IMR-90 (cell line): ENCODE results near the gene ATP6V1D. TPM values are rescaled to one million over a fixed set of nuclear protein-coding genes. Genes with fewer than 3 reads are reported as not detected.

Experiments used
- ATAC-seq: fragments of 200-7000 bp; cut with Tn5 transposase; 2 replicates; pipeline ENCODE4 v1.9.1; 2020; ENCODE audit warnings: low read depth, mild to moderate bottlenecking, moderate library complexity
- BruUV-seq: library from RNA; stranded (reverse); fragments of 400-500 nt; replicated peaks from 2 replicates; lab custom pipeline; 2021; lab: Mats Ljungman, UMichigan
- CTCF ChIA-PET: fragments of 300-600 bp; formaldehyde crosslinking; extraction: SDS; loops from one replicate; lab custom pipeline; 2021; ENCODE audit warnings: antibody characterized with exemption; lab: Yijun Ruan, JAX
- POLR2A ChIA-PET: fragments of 300-600 bp; sonication (Branson Sonifier 250); formaldehyde crosslinking; loops from one replicate; lab custom pipeline; 2022; ENCODE audit warnings: antibody characterized with exemption; ENCODE audit not compliant: unreplicated experiment; lab: Charles Lee
- DNase-seq: peaks from one replicate; pipeline ENCODE4 v3.0.0; 2013
- H2AFZ ChIP-seq: replicated peaks from 2 replicates; pipeline ENCODE3; 2013; ENCODE audit warnings: low read length, mild to moderate bottlenecking; ENCODE audit not compliant: poor library complexity
- H2AK5ac ChIP-seq: 2 replicates; pipeline ENCODE4 v1.6.1; 2013; ENCODE audit warnings: low read depth, low read length, inconsistent platforms
- H2AK9ac ChIP-seq: replicated peaks from 2 replicates; pipeline ENCODE3; 2013; ENCODE audit warnings: mild to moderate bottlenecking, low read depth, low read length, moderate library complexity; ENCODE audit not compliant: poor library complexity
- H2BK120ac ChIP-seq: 2 replicates; pipeline ENCODE4 v1.6.1; 2013; ENCODE audit warnings: low read depth, low read length, inconsistent platforms
- H2BK15ac ChIP-seq: 3 replicates; pipeline ENCODE4 v1.6.1; 2013; ENCODE audit warnings: low read depth, low read length, inconsistent platforms
- H2BK20ac ChIP-seq: 2 replicates; pipeline ENCODE4 v1.6.1; 2013; ENCODE audit warnings: low read depth, mild to moderate bottlenecking, inconsistent platforms, low read length, moderate library complexity
- H2BK5ac ChIP-seq: 2 replicates; pipeline ENCODE4 v1.6.1; 2013; ENCODE audit warnings: mild to moderate bottlenecking, low read depth, low read length, inconsistent platforms; ENCODE audit not compliant: poor library complexity, severe bottlenecking
- H3K14ac ChIP-seq: replicated peaks from 2 replicates; pipeline ENCODE4 v1.6.1; 2013; ENCODE audit warnings: low read depth, low read length, inconsistent platforms
- H3K18ac ChIP-seq: 2 replicates; pipeline ENCODE4 v1.6.1; 2013; ENCODE audit warnings: low read depth, low read length, control low read depth
- H3K23ac ChIP-seq: 2 replicates; pipeline ENCODE4 v1.6.1; 2013; ENCODE audit warnings: low read depth, low read length, inconsistent platforms
- H3K27ac ChIP-seq: 2 replicates; pipeline ENCODE4 v1.5.1; 2013; ENCODE audit warnings: mild to moderate bottlenecking, control low read depth, low read length; ENCODE audit not compliant: insufficient read depth
- H3K27me3 ChIP-seq: 2 replicates; pipeline ENCODE4 v1.6.1; 2013; ENCODE audit warnings: low read length; ENCODE audit not compliant: control insufficient read depth, insufficient read depth
- H3K36me3 ChIP-seq: 2 replicates; pipeline ENCODE4 v1.6.1; 2013; ENCODE audit warnings: low read length, mixed read lengths; ENCODE audit not compliant: control insufficient read depth, insufficient read depth
- H3K4ac ChIP-seq: 2 replicates; pipeline ENCODE4 v1.6.1; 2013; ENCODE audit warnings: low read depth, low read length, inconsistent platforms
- H3K4me1 ChIP-seq: 2 replicates; pipeline ENCODE4 v1.6.1; 2013; ENCODE audit warnings: low read length, mixed read lengths; ENCODE audit not compliant: control insufficient read depth, insufficient read depth
- H3K4me2 ChIP-seq: 2 replicates; pipeline ENCODE4 v1.6.1; 2013; ENCODE audit warnings: low read depth, mild to moderate bottlenecking, control low read depth, low read length, moderate library complexity
- H3K4me3 ChIP-seq: 2 replicates; pipeline ENCODE4 v1.5.1; 2013; ENCODE audit warnings: low read depth, mild to moderate bottlenecking, control low read depth, low read length, moderate library complexity; ENCODE audit not compliant: insufficient read depth
- H3K56ac ChIP-seq: 2 replicates; pipeline ENCODE4 v1.6.1; 2013; ENCODE audit warnings: low read length, inconsistent platforms; ENCODE audit not compliant: insufficient read depth; ENCODE audit errors: extremely low read depth
- H3K79me1 ChIP-seq, 2 experiments: 2 replicates each; pipeline ENCODE4 v1.6.1; 2013; ENCODE audit warnings: low read length in 2 of 2, inconsistent platforms in 1 of 2, low read depth in 1 of 2
- H3K9ac ChIP-seq: 2 replicates; pipeline ENCODE4 v1.6.1; 2013; ENCODE audit warnings: low read depth, low read length, control low read depth
- H3K9me1 ChIP-seq: 2 replicates; pipeline ENCODE4 v1.6.1; 2013; ENCODE audit warnings: low read length, inconsistent platforms; ENCODE audit not compliant: insufficient read depth
- H3K9me3 ChIP-seq: 2 replicates; pipeline ENCODE4 v1.6.1; 2013; ENCODE audit warnings: low read length; ENCODE audit not compliant: control insufficient read depth, insufficient read depth
- H4K20me1 ChIP-seq: 2 replicates; pipeline ENCODE4 v1.6.1; 2013; ENCODE audit warnings: low read length, inconsistent platforms; ENCODE audit not compliant: insufficient read depth
- H4K5ac ChIP-seq: 2 replicates; pipeline ENCODE4 v1.6.1; 2013; ENCODE audit warnings: mild to moderate bottlenecking, low read depth, low read length, control low read depth
- H4K8ac ChIP-seq, 2 experiments: 2 replicates each; pipeline ENCODE4 v1.6.1; 2013; ENCODE audit warnings: low read depth in 2 of 2, low read length in 2 of 2, control low read depth in 1 of 2, inconsistent platforms in 1 of 2
- H4K91ac ChIP-seq: 2 replicates; pipeline ENCODE4 v1.6.1; 2013; ENCODE audit warnings: low read depth, low read length, inconsistent platforms; ENCODE audit not compliant: insufficient read depth
- CTCF ChIP-seq: conservative IDR thresholded peaks from 2 replicates; pipeline ENCODE4 v1.5.1; 2012; ENCODE audit warnings: mild to moderate bottlenecking, low read depth, low read length, improper control_type of control experiment
- RAD21 ChIP-seq: IDR thresholded peaks from 2 replicates; pipeline ENCODE4 v1.6.1; 2012; ENCODE audit warnings: low read length, improper control_type of control experiment
- RFX5 ChIP-seq: IDR thresholded peaks from 2 replicates; pipeline ENCODE4 v1.8.0; 2012; ENCODE audit warnings: low read depth, mild to moderate bottlenecking, low read length, moderate library complexity
- WGBS, 2 experiments: methylation state at CpG; one replicate each; pipeline versions ENCODE4 v1.1.5 to v1.1.7; 2013; ENCODE audit warnings: missing lambda C conversion rate in 2 of 2; ENCODE audit not compliant: insufficient read length in 1 of 2; ENCODE audit errors: extremely low coverage in 2 of 2; 5-methylcytosine and 5-hydroxymethylcytosine counted together
- dilution Hi-C: fragments of 300-500 bp; cut with HindIII; formaldehyde crosslinking; loops from one replicate; pipeline ENCODE4 v1.14.3; 2018; ENCODE audit warnings: low sequenced_read_pairs; ENCODE audit not compliant: unreplicated experiment
- in situ Hi-C: fragments of 300-500 bp; cut with MboI; formaldehyde crosslinking; loops from 3 replicates; pipeline ENCODE4 v1.14.3; 2019; ENCODE audit warnings: low sequenced_read_pairs, inconsistent platforms, mixed read lengths
- intact Hi-C: fragments of 100-400 bp; cut with micrococcal nuclease; formaldehyde crosslinking; loops from 2 replicates; pipeline ENCODE4 v1.10.0; 2022
- polyA plus RNA-seq, 3 experiments: library from polyadenylated mRNA; depleted of rRNA; stranded (reverse); fragments of >200 nt; gene quantifications; 2 replicates each; pipeline ENCODE4 v1.2.3, GENCODE V29; 2012; ENCODE audit warnings: low replicate concordance in 1 of 3
- total RNA-seq: library from RNA; depleted of rRNA; stranded (reverse); fragments of >200 nt; gene quantifications from 2 replicates; pipeline ENCODE4 v1.2.3, GENCODE V29; 2012

The ATP6V1D gene
- total and polyA plus RNA-seq, 2 of the 4 experiments (the other 2 are of a cell fraction): 54.5 to 113 TPM

- no peak for TF ChIP-seq RAD21
These were observed 30.4 kb upstream of the ATP6V1D start (continued) for GRCh38 chr14:67389811-67390534.

- H3K9me1 ChIP-seq: no peaks in the 10 kb centered on the region
- H3K27me3 ChIP-seq: no peaks in the 10 kb centered on the region
- H3K79me1 ChIP-seq: no peaks in the 10 kb centered on the region
- dilution Hi-C loops: no loop called here
- no peak overlapping the region for H4K91ac ChIP-seq
- no peak for TF ChIP-seq CTCF
- TF ChIP-seq RFX5: no peak
- in situ Hi-C loops: no loop called here
- no peak overlapping the region for H2BK20ac ChIP-seq
- no peak for ATAC-seq
- no peak overlapping the region for H3K9ac ChIP-seq
- H3K23ac ChIP-seq: no peak overlapping the region
- H2AK5ac ChIP-seq: no peak overlapping the region
- H4K5ac ChIP-seq: no peak overlapping the region
- ChIA-PET POLR2A (no interaction called here), CTCF (interaction anchor here (0.9 kb wide), 1 partner anchor 30 kb away, joined by 3 read pairs; the partner anchor contains the start of gene ATP6V1D)
- peaks cover 7% of the 10 kb centered on the region for H3K36me3 ChIP-seq
- intact Hi-C loops: no loop called here
- H3K4me1 ChIP-seq: no peaks in the 10 kb centered on the region
- no peak overlapping the region for H2BK120ac ChIP-seq
- H3K27ac ChIP-seq: no peak overlapping the region
- no peaks in the 10 kb centered on the region for H3K9me3 ChIP-seq
- no peak overlapping the region for H2BK5ac ChIP-seq
- H3K56ac ChIP-seq: no peak overlapping the region
- no peak for DNase-seq
- H2AFZ ChIP-seq: no peak overlapping the region
- H4K8ac ChIP-seq: no peak overlapping the region
- no peak overlapping the region for H3K14ac ChIP-seq
- no CpG with 5 or more reads among the region's 3 CpGs for WGBS, 2 experiments
- no peak overlapping the region for H2BK15ac ChIP-seq
- no peak overlapping the region for H3K18ac ChIP-seq
- no TSS peak for BruUV-seq
- H3K4me2 ChIP-seq: no peak overlapping the region
- H2AK9ac ChIP-seq: no peak overlapping the region
- no peak overlapping the region for H3K4ac ChIP-seq
- H3K4me3 ChIP-seq: no peak overlapping the region
- H4K20me1 ChIP-seq: no peaks in the 10 kb centered on the region
These were observed 29.7 kb upstream of the ATP6V1D start for GRCh38 chr14:67389275-67389674.
